Mucosa of descending colon (tissue), 3 donors: ENCODE results near the gene TCF7L2. TPM values are rescaled to one million over a fixed set of nuclear protein-coding genes. Genes with fewer than 3 reads are reported as not detected.

Source experiments
- ATAC-seq: fragments of 200-7000 bp; cut with Tn5 transposase; one replicate; pipeline ENCODE4 v1.9.1; 2020; ENCODE audit warnings: mild to moderate bottlenecking, moderate library complexity
- DNase-seq, 3 donors: peaks; one replicate each; pipeline ENCODE4 v3.0.0-alpha.2; 2020
- H3K36me3 ChIP-seq: fragments of 200-600 bp; one replicate; pipeline ENCODE4 v1.8.0; 2021; ENCODE audit warnings: low read depth, mild to moderate bottlenecking
- H3K4me1 ChIP-seq: fragments of 200-600 bp; one replicate; pipeline ENCODE4 v1.8.0; 2021; ENCODE audit warnings: low read depth, mild to moderate bottlenecking
- H3K4me3 ChIP-seq: fragments of 200-600 bp; one replicate; pipeline ENCODE4 v1.8.0; 2021; ENCODE audit warnings: mild to moderate bottlenecking
- H3K9me3 ChIP-seq: fragments of 200-600 bp; one replicate; pipeline ENCODE4 v1.8.0; 2021; ENCODE audit warnings: mild to moderate bottlenecking
- intact Hi-C, 2 donors: fragments of 100-400 bp; cut with DNase I in 1 of 2; cut with micrococcal nuclease in 1 of 2; formaldehyde crosslinking; loops; one replicate each; pipeline versions ENCODE4 v1.11.0 to v1.11.1; 2022; cut with DNase I, micrococcal nuclease
- total RNA-seq, 3 donors: library from RNA; stranded (reverse); fragmentation: NEBNext Ultra II Directional in 2 of 3; extraction: Animal tissue kit (Norgen Biotek cat#: 25700) in 2 of 3; gene quantifications; one replicate each; pipeline versions ENCODE4 v1.2.1 to v1.2.4, GENCODE V29; 2021 to 2023
- TF ChIP-seq, protein P1 (sequence below): fragments of 200-600 bp; IDR thresholded peaks from one replicate; pipeline ENCODE4 v1.8.0; 2022; ENCODE audit warnings: antibody characterized with exemption, mild to moderate bottlenecking
- donor health status: DM: no; HTN: no; CAD: no; lungs with moderate emphysema.
- donor health status: DM: no; HTN: no; CAD: no.
- donor health status: DM: no; HTN: yes; CAD: no.

TCF7L2 gene
- total RNA-seq, 3 donors from 2014 or later, result 99.6 to 182 (median 102) TPM

DNA sequence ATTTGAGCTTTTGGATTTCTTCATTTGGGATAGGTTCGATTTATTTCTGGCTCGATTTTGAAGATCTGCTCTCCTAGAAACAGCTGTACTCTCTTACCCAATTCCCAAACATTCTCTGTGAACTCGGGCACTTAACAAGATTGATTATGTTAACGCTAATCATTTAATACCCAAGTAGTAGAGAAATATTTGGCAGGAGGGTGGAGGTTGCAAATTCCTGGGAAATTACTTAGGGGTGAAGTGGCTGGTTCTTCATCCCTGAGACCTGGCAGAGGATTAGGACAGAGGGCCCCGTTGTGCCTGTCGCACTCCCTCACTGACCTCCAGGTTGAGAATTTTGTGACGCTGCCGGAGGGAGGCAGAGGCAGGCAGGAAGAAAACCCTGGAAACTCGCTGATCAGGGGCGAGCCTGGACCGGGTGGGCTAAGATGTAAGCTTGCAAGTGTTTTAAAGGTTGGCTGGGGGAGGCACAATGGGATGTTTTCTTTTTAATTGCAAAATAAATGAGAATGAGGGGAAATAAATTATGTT lies 182.6 kb downstream of the TCF7L2 start:
- Histone ChIP-seq H3K9me3 (no peaks in the 10 kb centered on the region), H3K4me1 (no peaks in the 10 kb centered on the region), H3K36me3 (no peaks in the 10 kb centered on the region), H3K4me3 (no peak overlapping the region)
- TF ChIP-seq, protein P1, sequence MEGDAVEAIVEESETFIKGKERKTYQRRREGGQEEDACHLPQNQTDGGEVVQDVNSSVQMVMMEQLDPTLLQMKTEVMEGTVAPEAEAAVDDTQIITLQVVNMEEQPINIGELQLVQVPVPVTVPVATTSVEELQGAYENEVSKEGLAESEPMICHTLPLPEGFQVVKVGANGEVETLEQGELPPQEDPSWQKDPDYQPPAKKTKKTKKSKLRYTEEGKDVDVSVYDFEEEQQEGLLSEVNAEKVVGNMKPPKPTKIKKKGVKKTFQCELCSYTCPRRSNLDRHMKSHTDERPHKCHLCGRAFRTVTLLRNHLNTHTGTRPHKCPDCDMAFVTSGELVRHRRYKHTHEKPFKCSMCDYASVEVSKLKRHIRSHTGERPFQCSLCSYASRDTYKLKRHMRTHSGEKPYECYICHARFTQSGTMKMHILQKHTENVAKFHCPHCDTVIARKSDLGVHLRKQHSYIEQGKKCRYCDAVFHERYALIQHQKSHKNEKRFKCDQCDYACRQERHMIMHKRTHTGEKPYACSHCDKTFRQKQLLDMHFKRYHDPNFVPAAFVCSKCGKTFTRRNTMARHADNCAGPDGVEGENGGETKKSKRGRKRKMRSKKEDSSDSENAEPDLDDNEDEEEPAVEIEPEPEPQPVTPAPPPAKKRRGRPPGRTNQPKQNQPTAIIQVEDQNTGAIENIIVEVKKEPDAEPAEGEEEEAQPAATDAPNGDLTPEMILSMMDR, result no peak
- ATAC-seq (no peak), DNase-seq (no peak)
- intact Hi-C loops, result loop anchor here in 1 of 2 donors (10.0 kb wide), 1 partner anchor 178 kb away; the partner anchor contains the start of gene TCF7L2

DNA sequence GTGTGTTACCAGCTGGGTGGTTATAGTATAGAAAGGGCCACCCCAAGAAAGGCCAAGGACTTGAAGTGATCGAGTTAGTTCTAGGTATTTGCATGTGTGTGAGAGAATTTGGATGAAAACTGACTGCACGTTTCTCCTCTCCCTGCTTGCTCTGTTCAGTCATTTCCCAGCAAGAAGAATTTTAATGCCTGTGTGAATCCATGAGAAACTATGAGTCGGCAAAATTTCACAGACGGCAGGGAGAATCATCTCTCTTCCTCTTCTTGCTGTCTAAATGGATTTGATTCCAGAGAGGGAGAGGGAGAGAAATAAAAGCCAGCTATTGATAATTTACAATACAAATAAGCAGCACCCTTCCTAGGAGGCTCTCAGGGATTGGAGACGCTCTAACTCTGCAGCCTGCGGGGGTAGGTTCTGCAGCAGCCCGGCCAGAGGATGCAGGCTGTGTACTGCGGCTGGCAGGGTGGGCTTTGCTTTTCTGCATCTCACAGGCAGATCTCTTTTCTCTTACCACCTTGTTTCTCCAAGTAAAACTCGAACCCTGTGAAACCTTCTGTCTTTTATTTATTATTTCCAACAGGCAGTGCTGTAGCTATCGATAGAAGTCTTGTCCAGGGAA lies 183.6 kb downstream of the TCF7L2 start:
- Histone ChIP-seq H3K4me3 (no peak overlapping the region), H3K36me3 (no peaks in the 10 kb centered on the region), H3K9me3 (no peaks in the 10 kb centered on the region), H3K4me1 (no peaks in the 10 kb centered on the region)
- ATAC-seq (no peak), DNase-seq (no peak)
- intact Hi-C loops, result loop anchor here in 1 of 2 donors (10.0 kb wide), 1 partner anchor 179 kb away; the partner anchor contains the start of gene TCF7L2
- TF ChIP-seq, protein P1, result no peak

DNA sequence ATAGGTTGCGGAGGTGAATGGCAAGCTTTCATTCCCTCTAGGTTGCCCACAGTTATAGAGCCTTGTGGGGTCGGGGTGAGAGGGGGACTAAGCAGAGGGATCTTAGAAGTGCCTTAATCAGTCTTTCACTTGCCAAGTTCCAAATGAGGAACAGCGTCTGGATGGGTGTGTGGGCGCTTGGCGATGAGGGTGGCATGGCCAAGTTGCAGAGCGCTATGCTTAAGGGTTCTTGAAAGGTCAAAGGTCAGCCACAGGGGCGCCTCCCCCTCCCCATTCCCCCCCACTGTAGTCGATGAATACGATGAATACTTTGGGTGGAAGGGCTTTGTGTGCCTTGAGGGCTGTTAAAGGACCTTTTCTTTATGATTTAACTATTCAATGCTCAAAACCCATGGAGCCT lies 185.0 kb downstream of the TCF7L2 start:
- ATAC-seq, result no peak
- intact Hi-C loops, result loop anchor here in 1 of 2 donors (10.0 kb wide), 1 partner anchor 180 kb away; the partner anchor contains the start of gene TCF7L2
- H3K9me3 ChIP-seq, result no peaks in the 10 kb centered on the region

DNA sequence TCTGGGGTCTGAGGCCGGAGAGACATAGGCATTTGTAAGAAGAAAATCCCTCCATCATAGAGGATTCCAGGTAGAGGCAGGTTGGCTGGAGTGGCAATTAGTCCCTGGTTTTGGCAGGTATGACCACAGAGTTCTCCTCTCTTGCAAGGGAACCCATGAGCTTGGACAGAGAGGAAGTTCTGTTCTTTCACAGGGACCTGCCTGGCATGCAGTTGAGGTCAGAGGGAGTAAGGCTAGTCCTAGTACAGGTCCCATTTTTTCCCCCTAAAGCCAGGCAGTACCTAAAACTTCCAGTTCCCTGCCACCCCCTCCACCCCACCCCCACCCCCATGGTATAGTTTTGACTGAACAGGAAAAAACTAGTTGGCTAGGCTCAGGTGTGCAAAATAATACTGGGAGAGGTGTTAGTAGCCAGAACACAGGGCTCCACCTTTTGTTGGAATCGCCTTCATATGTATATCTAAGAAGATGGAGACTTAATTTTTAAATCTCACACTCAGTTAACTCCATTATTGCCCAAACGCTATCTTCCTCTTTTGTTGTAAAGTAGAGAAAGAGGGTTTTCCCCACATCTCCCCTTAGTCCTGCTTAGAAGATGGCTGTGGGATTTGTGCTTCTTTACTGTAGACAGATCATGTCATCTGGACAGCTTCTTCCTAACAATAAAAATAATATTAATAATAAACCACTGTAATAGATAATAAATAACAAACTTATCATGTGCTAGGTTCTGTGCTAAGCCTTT lies 188.1 kb downstream of the TCF7L2 start:
- no peaks in the 10 kb centered on the region for H3K36me3 ChIP-seq
- TF ChIP-seq, protein P1, result no peak
- intact Hi-C loops, result loop anchor here in 1 of 2 donors (10.0 kb wide), 1 partner anchor 183 kb away; the partner anchor contains the start of gene TCF7L2

More for the DNA sequence above, 185.0 kb downstream of the TCF7L2 start:
- TF ChIP-seq, protein P1, result no peak
- no peak for DNase-seq
- H3K4me1 ChIP-seq, result no peaks in the 10 kb centered on the region
- H3K36me3 ChIP-seq, result no peaks in the 10 kb centered on the region
- no peak overlapping the region for H3K4me3 ChIP-seq

DNA sequence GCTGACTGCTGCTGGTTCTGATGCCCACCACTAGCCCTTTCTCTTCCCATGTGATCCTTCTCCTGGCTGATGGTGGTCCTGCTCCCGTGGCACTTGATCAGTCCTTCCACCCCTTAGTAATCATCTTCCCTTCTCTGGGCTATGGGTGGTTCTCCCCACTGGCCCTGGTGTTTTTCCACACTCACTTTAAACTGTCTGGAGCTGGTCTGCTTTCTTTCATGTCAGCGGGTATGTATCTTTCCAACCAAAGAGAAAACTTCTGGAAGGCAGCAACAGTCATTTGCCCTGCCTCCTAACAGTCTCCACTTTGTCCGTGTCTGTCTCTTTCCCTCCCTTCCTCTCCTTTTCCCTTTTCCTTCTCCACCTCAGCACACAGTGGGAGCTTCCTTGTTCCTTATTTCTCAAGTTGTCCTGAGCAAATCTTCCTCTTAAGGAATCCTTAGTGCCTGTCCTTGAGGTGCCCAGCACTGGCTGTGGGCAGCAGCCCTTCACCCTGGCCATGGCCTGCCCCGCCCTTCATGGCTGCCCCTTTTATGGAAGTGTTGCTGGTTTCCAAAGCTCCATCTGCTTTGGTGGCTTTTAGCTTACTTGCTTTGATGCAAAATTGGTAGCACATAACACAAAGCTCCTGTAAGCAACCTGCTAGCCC lies 189.0 kb downstream of the TCF7L2 start:
- no peak for DNase-seq
- TF ChIP-seq, protein P1, result no peak
- no peaks in the 10 kb centered on the region for H3K36me3 ChIP-seq
- no peak overlapping the region for H3K4me3 ChIP-seq
- intact Hi-C loops, result loop anchor here in 1 of 2 donors (10.0 kb wide), 1 partner anchor 184 kb away; the partner anchor contains the start of gene TCF7L2
- ATAC-seq, result peak; percentile 51
- H3K9me3 ChIP-seq, result no peaks in the 10 kb centered on the region
- H3K4me1 ChIP-seq, result no peaks in the 10 kb centered on the region

More for the DNA sequence above, 188.1 kb downstream of the TCF7L2 start:
- Histone ChIP-seq H3K9me3 (no peaks in the 10 kb centered on the region), H3K4me3 (no peak overlapping the region), H3K4me1 (no peaks in the 10 kb centered on the region)
- ATAC-seq (no peak), DNase-seq (no peak)
